Measurements from ENCODE around the gene NXPE4.

Gene NXPE4

GRCh38 chr11:114566276-114566675 lies 29.3 kb downstream of the NXPE4 start:
- Histone ChIP-seq H3K79me2 (ENCODE audit: low read length) (no peaks in the 10 kb centered on the region), H3K27me3 (replicated peaks; ENCODE audit: insufficient read depth, low read length) (no peaks in the 10 kb centered on the region), H3K9me3 (replicated peaks; ENCODE audit: insufficient read depth, low read length) (no peaks in the 10 kb centered on the region), H3K27ac (ENCODE audit: low read length) (no peak overlapping the region), H3F3A (ENCODE audit: insufficient read depth, low read length) (no peaks in the 10 kb centered on the region), H3K4me2 (ENCODE audit: low read depth, low read length) (no peak overlapping the region), H3K9ac (ENCODE audit: low read length) (no peak overlapping the region), H3K4me3 (ENCODE audit: low read length) (no peak overlapping the region), H2AFZ (ENCODE audit: low read length) (no peak overlapping the region), H3K4me1 (ENCODE audit: low read length) (no peaks in the 10 kb centered on the region), H3K9me2 (replicated peaks; ENCODE audit: insufficient read depth, low read length) (no peaks in the 10 kb centered on the region), H4K20me1 (ENCODE audit: insufficient read depth, low read length) (no peaks in the 10 kb centered on the region), H3K36me3 (replicated peaks; ENCODE audit: insufficient read depth, low read length) (no peaks in the 10 kb centered on the region)
- DNase-seq, result no peak
- TF ChIP-seq CTCF (IDR thresholded peaks at IDR 0.05; ENCODE audit: low read length), result no peak

DNA sequence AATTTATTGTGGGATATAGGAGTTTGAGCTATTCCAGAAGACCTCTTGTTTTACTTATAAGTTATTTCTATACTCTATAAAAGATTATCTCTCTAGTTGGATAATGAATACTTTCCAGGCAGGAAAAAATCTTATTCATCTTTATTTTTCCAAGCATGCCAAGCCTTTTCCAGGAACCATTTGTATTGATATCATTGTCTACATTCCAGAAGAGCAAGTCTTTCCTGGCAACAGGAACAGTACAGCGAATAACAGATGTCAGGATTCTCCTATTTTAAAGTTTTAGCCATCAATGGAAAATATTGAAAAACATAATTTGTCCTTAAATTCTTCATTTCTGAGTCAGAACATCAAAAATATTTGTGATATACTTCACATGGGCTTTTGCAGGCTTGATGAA lies 30.8 kb downstream of the NXPE4 start:
- H4K20me1 ChIP-seq (ENCODE audit: insufficient read depth, low read length), result no peaks in the 10 kb centered on the region
- no peaks in the 10 kb centered on the region for H3F3A ChIP-seq (ENCODE audit: insufficient read depth, low read length)
- no peaks in the 10 kb centered on the region for H3K9me3 ChIP-seq (replicated peaks; ENCODE audit: insufficient read depth, low read length)
- no peak for DNase-seq
- no peak overlapping the region for H3K9ac ChIP-seq (ENCODE audit: low read length)
- no peak overlapping the region for H3K4me2 ChIP-seq (ENCODE audit: low read depth, low read length)
- no peaks in the 10 kb centered on the region for H3K79me2 ChIP-seq (ENCODE audit: low read length)
- no peaks in the 10 kb centered on the region for H3K27me3 ChIP-seq (replicated peaks; ENCODE audit: insufficient read depth, low read length)
- H3K36me3 ChIP-seq (replicated peaks; ENCODE audit: insufficient read depth, low read length), result no peaks in the 10 kb centered on the region
- no peaks in the 10 kb centered on the region for H3K9me2 ChIP-seq (replicated peaks; ENCODE audit: insufficient read depth, low read length)
- H2AFZ ChIP-seq (ENCODE audit: low read length), result no peak overlapping the region
- TF ChIP-seq EZH2 (optimal IDR thresholded peaks at IDR 0.05; ENCODE audit: low read depth, low read length), result no peak
- TF ChIP-seq CTCF (IDR thresholded peaks at IDR 0.05; ENCODE audit: low read length), result no peak
- TF ChIP-seq EZH2phosphoT487 (IDR thresholded peaks at IDR 0.05; ENCODE audit: low read length), result no peak
- H3K4me3 ChIP-seq (ENCODE audit: low read length), result no peak overlapping the region
- H3K4me1 ChIP-seq (ENCODE audit: low read length), result no peaks in the 10 kb centered on the region
- no peak overlapping the region for H3K27ac ChIP-seq (ENCODE audit: low read length)

DNA sequence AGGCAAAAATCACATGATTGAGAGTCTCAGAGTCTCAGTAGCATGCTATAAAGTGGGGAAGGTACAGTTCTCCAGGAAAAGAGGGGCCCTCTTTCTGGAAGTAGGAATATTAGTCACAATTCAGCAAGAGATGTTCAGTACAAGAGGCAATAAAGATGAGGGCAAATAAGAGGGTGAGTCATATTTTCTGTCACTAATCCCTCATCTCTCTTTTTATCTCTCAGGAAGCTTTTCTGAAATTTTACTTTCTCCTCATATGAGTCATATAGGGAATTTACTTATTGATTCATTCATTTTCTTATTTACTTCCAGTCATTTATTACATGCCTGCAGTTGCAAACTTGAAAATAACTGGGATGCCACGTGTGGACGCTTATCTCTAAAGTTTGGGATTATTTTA lies 32.5 kb downstream of the NXPE4 start:
- H3K27ac ChIP-seq (ENCODE audit: low read length), result no peak overlapping the region
- no peak overlapping the region for H3K4me2 ChIP-seq (ENCODE audit: low read depth, low read length)
- no peaks in the 10 kb centered on the region for H3K4me1 ChIP-seq (ENCODE audit: low read length)
- no peak overlapping the region for H3K4me3 ChIP-seq (ENCODE audit: low read length)
- H3K79me2 ChIP-seq (ENCODE audit: low read length), result no peaks in the 10 kb centered on the region
- TF ChIP-seq EZH2phosphoT487 (IDR thresholded peaks at IDR 0.05; ENCODE audit: low read length), result no peak
- no peak for TF ChIP-seq EZH2 (optimal IDR thresholded peaks at IDR 0.05; ENCODE audit: low read depth, low read length)
- no peak for TF ChIP-seq CTCF (IDR thresholded peaks at IDR 0.05; ENCODE audit: low read length)
- H2AFZ ChIP-seq (ENCODE audit: low read length), result no peak overlapping the region
- H4K20me1 ChIP-seq (ENCODE audit: insufficient read depth, low read length), result no peaks in the 10 kb centered on the region
- H3K36me3 ChIP-seq (replicated peaks; ENCODE audit: insufficient read depth, low read length), result no peaks in the 10 kb centered on the region
- DNase-seq, result no peak
- no peaks in the 10 kb centered on the region for H3F3A ChIP-seq (ENCODE audit: insufficient read depth, low read length)
- H3K9me2 ChIP-seq (replicated peaks; ENCODE audit: insufficient read depth, low read length), result no peaks in the 10 kb centered on the region
- H3K9ac ChIP-seq (ENCODE audit: low read length), result no peak overlapping the region
- no peaks in the 10 kb centered on the region for H3K27me3 ChIP-seq (replicated peaks; ENCODE audit: insufficient read depth, low read length)
- no peaks in the 10 kb centered on the region for H3K9me3 ChIP-seq (replicated peaks; ENCODE audit: insufficient read depth, low read length)
